Measurements from ENCODE around the gene PARS2. TPM values are rescaled to one million over a fixed set of nuclear protein-coding genes. Genes with fewer than 3 reads are reported as not detected.
"Not testable (repeated sequence)": the region's sequence is repeated elsewhere in the genome, so short reads cannot be mapped to it uniquely, and the experiment has no call there.

The PARS2 gene
- total RNA-seq, 3 donors from 2014 or later = 6.4 to 8.7 (median 7.2) TPM

- Histone ChIP-seq H3K4me3 (no peak overlapping the region), H3K4me1 (ENCODE audit: low read depth) (peaks cover 20% of the 10 kb centered on the region), H3K9me3 (no peaks in the 10 kb centered on the region), H3K36me3 (ENCODE audit: low read depth) (no peaks in the 10 kb centered on the region)
- TF ChIP-seq CTCF (IDR thresholded peaks at IDR 0.05) = no peak
- ATAC-seq (no peak), DNase-seq (no peak)
- intact Hi-C loops (cut with DNase I, micrococcal nuclease) = no loop called here
These were observed 12.7 kb upstream of the PARS2 start for GRCh38 chr1:54777011-54777410.

DNA sequence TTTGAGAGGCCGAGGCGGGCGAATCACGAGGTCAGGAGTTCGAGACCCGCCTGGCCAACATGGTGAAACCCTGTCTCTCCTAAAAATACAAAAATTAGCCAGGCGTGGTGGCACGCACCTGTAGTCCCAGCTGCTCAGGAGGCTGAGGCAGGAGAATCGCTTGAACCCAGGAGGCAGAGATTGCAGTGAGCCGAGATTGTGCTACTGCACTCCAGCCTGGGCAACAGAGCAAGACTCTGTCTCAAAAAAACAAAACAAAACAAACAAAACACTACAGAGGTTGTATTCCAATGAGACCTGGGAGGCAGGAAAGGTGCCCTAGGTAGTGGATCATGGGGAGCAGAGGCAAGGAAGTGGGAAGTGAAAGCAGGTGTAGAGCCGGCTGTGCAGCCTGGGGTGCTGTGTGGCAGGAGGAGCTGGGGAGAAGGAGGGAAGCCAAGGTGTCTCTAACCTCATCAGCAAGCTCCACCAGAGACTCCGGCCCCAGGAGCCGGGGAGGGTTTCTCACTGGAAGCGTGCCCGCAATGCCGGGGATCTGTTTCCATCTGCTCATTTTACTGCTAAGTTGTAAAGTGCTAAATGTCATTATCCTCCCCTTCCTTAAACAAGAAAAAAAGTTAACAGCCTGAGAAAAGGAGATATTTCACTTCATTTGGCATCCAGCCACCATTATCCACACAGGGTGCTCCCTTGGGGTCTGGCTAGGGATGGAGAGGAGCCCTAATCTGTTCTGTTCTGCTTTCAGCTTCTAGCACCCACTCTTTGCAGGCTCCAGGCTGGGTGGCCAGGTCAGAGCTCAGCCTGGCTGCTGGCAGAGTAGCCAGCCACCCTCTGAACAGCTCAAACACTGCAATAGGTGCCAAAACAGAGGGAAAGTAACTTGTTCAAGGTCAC, 11.8 kb upstream of the PARS2 start:
- H3K9me3 ChIP-seq; H3K4me3 ChIP-seq; intact Hi-C loops (cut with DNase I, micrococcal nuclease); H3K36me3 ChIP-seq (ENCODE audit: low read depth): not testable (repeated sequence)
- peaks cover 20% of the 10 kb centered on the region for H3K4me1 ChIP-seq (ENCODE audit: low read depth)
- ATAC-seq (peak; percentile 85), DNase-seq (peak; percentile 81 to 84 (median 84))

DNA sequence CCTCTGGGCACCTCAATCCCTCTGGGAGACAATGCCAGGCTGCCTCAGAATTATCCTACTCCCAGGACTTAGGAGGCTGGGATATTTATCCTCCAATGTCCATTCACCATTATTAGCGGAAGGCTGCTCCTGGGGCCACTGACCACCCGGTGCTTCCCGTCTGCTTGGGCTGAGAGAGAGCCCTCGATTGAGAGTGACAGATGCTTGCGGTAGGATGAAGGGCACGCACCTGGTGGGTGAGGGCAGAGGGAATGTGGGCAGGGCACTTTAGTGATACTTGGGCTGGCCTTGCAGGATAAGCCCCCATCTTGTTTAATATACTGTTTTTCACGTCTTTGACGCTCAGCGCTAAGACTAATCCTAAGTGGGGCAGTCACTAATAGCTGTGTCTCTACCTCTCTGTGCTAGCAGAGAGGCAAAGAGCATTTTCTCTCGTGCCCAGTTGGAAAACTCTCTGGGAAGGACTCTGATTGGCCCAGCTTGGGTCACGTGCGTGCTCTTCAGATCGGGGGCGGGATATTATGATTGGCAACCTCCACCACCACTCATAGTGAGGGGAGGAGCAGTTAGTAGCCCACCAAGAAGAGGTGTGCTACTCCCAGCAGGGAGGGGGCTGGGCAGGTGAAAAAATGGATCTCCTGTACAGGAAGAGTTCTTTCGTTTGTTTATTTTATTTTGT, 10.6 kb upstream of the PARS2 start:
- H3K4me3 ChIP-seq = no peak overlapping the region
- peak; percentile 29 for ATAC-seq
- H3K9me3 ChIP-seq = no peaks in the 10 kb centered on the region
- DNase-seq = peak in 1 of 3 donors; percentile 29
- intact Hi-C loops (cut with DNase I, micrococcal nuclease) = no loop called here
- TF ChIP-seq CTCF (IDR thresholded peaks at IDR 0.05) = no peak
- H3K36me3 ChIP-seq (ENCODE audit: low read depth) = no peaks in the 10 kb centered on the region
- H3K4me1 ChIP-seq (ENCODE audit: low read depth) = peaks cover 20% of the 10 kb centered on the region

- intact Hi-C loops (cut with DNase I, micrococcal nuclease) = no loop called here
These were observed 8.6 kb upstream of the PARS2 start for GRCh38 chr1:54772951-54773350.

GRCh38 chr1:54768093-54768492, 3.8 kb upstream of the PARS2 start:
- TF ChIP-seq CTCF (IDR thresholded peaks at IDR 0.05) = no peak
- peaks cover 7% of the 10 kb centered on the region for H3K4me1 ChIP-seq (ENCODE audit: low read depth)
- peaks cover 3% of the 10 kb centered on the region for H3K36me3 ChIP-seq (ENCODE audit: low read depth)
- ATAC-seq = no peak
- H3K9me3 ChIP-seq = no peaks in the 10 kb centered on the region
- DNase-seq = peak in 1 of 3 donors; percentile 67
- H3K4me3 ChIP-seq = no peak overlapping the region
- intact Hi-C loops (cut with DNase I, micrococcal nuclease) = no loop called here

More at GRCh38 chr1:54772951-54773350, 8.6 kb upstream of the PARS2 start:
- no peaks in the 10 kb centered on the region for H3K9me3 ChIP-seq
- ATAC-seq = no peak
- no peak for TF ChIP-seq CTCF (IDR thresholded peaks at IDR 0.05)
- no peak for DNase-seq
- no peaks in the 10 kb centered on the region for H3K36me3 ChIP-seq (ENCODE audit: low read depth)
- H3K4me1 ChIP-seq (ENCODE audit: low read depth) = peaks cover 20% of the 10 kb centered on the region
- no peak overlapping the region for H3K4me3 ChIP-seq

DNA sequence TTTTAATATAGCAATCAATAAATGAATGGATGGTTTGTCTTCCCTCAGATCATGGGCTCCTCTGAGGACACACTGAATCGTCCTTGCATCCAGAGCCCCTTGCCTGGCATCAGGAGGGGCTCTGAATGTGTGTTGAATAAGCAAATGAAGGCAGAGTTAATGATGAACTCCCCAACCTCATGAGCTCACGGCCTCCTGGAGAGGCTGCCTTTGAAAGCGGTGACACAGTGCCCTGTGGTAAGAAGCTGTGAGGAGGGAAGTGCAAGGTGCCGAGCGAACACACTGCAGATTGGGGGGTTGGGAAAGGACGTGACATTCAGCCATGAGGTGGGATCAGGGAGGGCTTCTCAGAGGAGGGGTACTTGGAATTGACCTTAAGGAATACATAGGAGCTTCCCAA, 3.2 kb upstream of the PARS2 start:
- H3K9me3 ChIP-seq = no peaks in the 10 kb centered on the region
- no peak overlapping the region for H3K4me3 ChIP-seq
- no peak for DNase-seq
- no peak for TF ChIP-seq CTCF (IDR thresholded peaks at IDR 0.05)
- peaks cover 7% of the 10 kb centered on the region for H3K4me1 ChIP-seq (ENCODE audit: low read depth)
- peaks cover 3% of the 10 kb centered on the region for H3K36me3 ChIP-seq (ENCODE audit: low read depth)
- no peak for ATAC-seq
- intact Hi-C loops (cut with DNase I, micrococcal nuclease) = no loop called here
